Measurements from ENCODE around the gene DIS3L2. TPM values are rescaled to one million over a fixed set of nuclear protein-coding genes. Genes with fewer than 3 reads are reported as not detected.
A peak's percentile ranks its signal among the peaks of the same experiment; 100 is the strongest.

DIS3L2 gene
- total and polyA plus RNA-seq, 2 of the 8 experiments (the other 6 are each of a cell fraction or from before 2014, with no cell fraction given), result 11.5 to 21.6 TPM

DNA sequence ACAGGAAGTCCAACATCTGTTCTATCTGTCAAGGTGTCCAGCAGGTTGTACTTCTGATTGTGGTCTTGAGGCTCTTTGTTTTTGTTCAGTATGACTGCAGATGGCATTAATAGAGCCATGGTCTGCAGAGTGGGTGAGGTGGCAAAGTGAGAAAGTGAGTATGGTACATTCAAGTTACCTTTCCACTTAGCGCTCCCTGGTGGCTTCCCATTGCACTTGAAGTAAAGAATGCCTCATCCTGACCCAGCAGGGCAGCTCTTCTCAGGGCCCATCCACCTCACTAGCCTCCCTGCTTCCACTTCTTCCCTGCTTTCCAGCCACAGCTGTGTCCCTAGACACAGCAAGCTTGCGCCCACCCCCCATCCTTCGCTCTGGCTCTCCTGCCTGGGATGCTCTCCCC is 269.0 kb downstream of the DIS3L2 start:
- no peaks in the 10 kb centered on the region for H3K79me1 ChIP-seq (ENCODE audit: low read depth, low read length)
- H2AFZ ChIP-seq (ENCODE audit: low read length), result no peak overlapping the region
- H3K27ac ChIP-seq (ENCODE audit: low read depth, low read length), result no peak overlapping the region
- ChIA-PET POLR2A (ENCODE audit: partially characterized antibody) (no interaction called here), CTCF (ENCODE audit: partially characterized antibody) (interaction anchor here (0.7 to 4.1 kb wide), 43 partner anchors 10 to 376 kb away, joined by 3 to 26 read pairs (median 5); partner anchors contain the start of gene NPPC)
- no peak overlapping the region for H3K9ac ChIP-seq (replicated peaks in 1 of 4; ENCODE audit: extremely low read depth in 1 of 4, low read depth in 3 of 4, low read length in 3 of 4)
- no peak overlapping the region for H4K5ac ChIP-seq (ENCODE audit: insufficient read length, low read depth, low read length)
- H2AK5ac ChIP-seq (ENCODE audit: low read depth, low read length), result no peak overlapping the region
- H3K79me2 ChIP-seq (ENCODE audit: control insufficient read depth in 1 of 2, insufficient read depth in 2 of 2, low read length in 2 of 2), result no peaks in the 10 kb centered on the region
- H3K23ac ChIP-seq (ENCODE audit: insufficient read length), result no peak overlapping the region
- H4K8ac ChIP-seq (ENCODE audit: extremely low read depth, insufficient read depth, low read length), result no peak overlapping the region
- H2BK5ac ChIP-seq (ENCODE audit: low read depth, low read length), result no peak overlapping the region
- H4K20me1 ChIP-seq (replicated peaks in 1 of 2; ENCODE audit: control insufficient read depth in 1 of 2, insufficient read depth in 2 of 2, low read length in 2 of 2), result no peaks in the 10 kb centered on the region
- H2BK120ac ChIP-seq (replicated peaks; ENCODE audit: low read depth, low read length), result no peak overlapping the region
- H2BK20ac ChIP-seq (ENCODE audit: low read length), result no peak overlapping the region; the same call in 1 of the 2 replicates
- H3K14ac ChIP-seq (ENCODE audit: insufficient read length), result no peak overlapping the region
- no peak overlapping the region for H4K91ac ChIP-seq (replicated peaks; ENCODE audit: insufficient read length, low read length)
- peak; percentile 92 for FAIRE-seq
- H3K23me2 ChIP-seq (ENCODE audit: low read depth, low read length), result no peaks in the 10 kb centered on the region
- H3K18ac ChIP-seq (ENCODE audit: extremely low read depth, low read length), result no peak overlapping the region
- H3K4ac ChIP-seq (replicated peaks; ENCODE audit: insufficient read length, low read depth, low read length), result no peak overlapping the region
- H3K4me2 ChIP-seq (ENCODE audit: insufficient read depth in 1 of 2, low read depth in 2 of 2, low read length in 2 of 2), result no peak overlapping the region
- H3K56ac ChIP-seq (replicated peaks; ENCODE audit: insufficient read length, low read depth, low read length), result no peak overlapping the region
- H3K4me3 ChIP-seq (ENCODE audit: extremely low read depth in 1 of 4, insufficient read depth in 2 of 4, low read depth in 3 of 4, low read length in 4 of 4), result no peak overlapping the region
- TF ChIP-seq RAD21 (IDR thresholded peaks at IDR 0.05 in 1 of 2, conservative IDR thresholded peaks at IDR 0.05 in 1 of 2; ENCODE audit: low read depth in 2 of 2, low read length in 2 of 2) (peak; percentile 74 to 78), GABPA (IDR thresholded peaks at IDR 0.05; ENCODE audit: borderline replicate concordance, insufficient read depth, low read length) (no peak), SP2 (IDR thresholded peaks at IDR 0.05; ENCODE audit: low read length) (no peak), POLR2A (IDR thresholded peaks at IDR 0.05; ENCODE audit: control extremely low read depth in 1 of 2, low read depth in 2 of 2, low read length in 2 of 2) (no peak), TAF7 (optimal IDR thresholded peaks at IDR 0.05; ENCODE audit: borderline replicate concordance, low read depth, low read length) (no peak), CTCF (IDR thresholded peaks at IDR 0.05; ENCODE audit: control extremely low read depth in 1 of 3, insufficient read depth in 1 of 3, low read depth in 1 of 3, low read length in 3 of 3) (peak; percentile 58 to 87 (median 59))
- no peaks in the 10 kb centered on the region for H3K36me3 ChIP-seq (ENCODE audit: control insufficient read depth in 2 of 4, insufficient read depth in 4 of 4, low read length in 3 of 4)
- H2BK12ac ChIP-seq (ENCODE audit: low read depth, low read length), result no peak overlapping the region; the same call in 1 of the 2 replicates
- H3K9me3 ChIP-seq (ENCODE audit: insufficient read depth in 2 of 2, low read depth in 1 of 2, low read length in 1 of 2), result no peaks in the 10 kb centered on the region
- H3K27me3 ChIP-seq (replicated peaks in 1 of 4; ENCODE audit: control insufficient read depth in 3 of 4, extremely low read depth in 1 of 4, insufficient read depth in 3 of 4, low read length in 3 of 4), result no peaks in the 10 kb centered on the region
- 42% methylated on average over 3 of the region's 3 CpGs; no CpG with 5 or more reads in 1 of the 2 experiments for WGBS, 2 experiments (ENCODE audit: extremely low coverage in 1 of 2, insufficient coverage in 1 of 2, insufficient read length in 1 of 2, insufficient replicate concordance in 2 of 2, low coverage in 1 of 2, low lambda C conversion rate in 2 of 2, missing lambda C conversion rate in 1 of 2)
- DNase-seq (ENCODE audit: low read depth in 1 of 2, low spot score in 2 of 2), result peak; percentile 13 to 74
- H2BK15ac ChIP-seq (ENCODE audit: low read length), result no peak overlapping the region
- H3K4me1 ChIP-seq (replicated peaks in 1 of 4; ENCODE audit: control insufficient read depth in 3 of 4, insufficient read depth in 4 of 4, low read length in 3 of 4), result peaks cover 5 to 13% (median 8%) of the 10 kb centered on the region in 4 experiments

Data from H1 (cell line).